Activated naive CD8-positive, alpha-beta T cell treated with anti-CD3 and anti-CD28 coated beads for 36 hours (primary cell): ENCODE measurements around the gene CLNS1A. TPM values are rescaled to one million over a fixed set of nuclear protein-coding genes. Genes with fewer than 3 reads are reported as not detected.

Experiments used
- DNase-seq: peaks from one replicate; pipeline ENCODE4 v3.0.0; 2021
- H3K27ac Mint-ChIP-seq: one replicate; pipeline ENCODE4 v1.8.0; 2022; ENCODE audit warnings: mild to moderate bottlenecking, moderate library complexity, mixed read lengths
- H3K27me3 Mint-ChIP-seq: one replicate; pipeline ENCODE4 v1.8.0; 2022; ENCODE audit warnings: mild to moderate bottlenecking, mixed read lengths
- H3K36me3 Mint-ChIP-seq: one replicate; pipeline ENCODE4 v1.8.0; 2021; ENCODE audit warnings: mild to moderate bottlenecking, mixed read lengths
- H3K4me1 Mint-ChIP-seq: one replicate; pipeline ENCODE4 v1.8.0; 2021; ENCODE audit warnings: mixed read lengths
- H3K4me3 Mint-ChIP-seq: one replicate; pipeline ENCODE4 v1.8.0; 2022; ENCODE audit warnings: mild to moderate bottlenecking, moderate library complexity, mixed read lengths
- H3K9me3 Mint-ChIP-seq: one replicate; pipeline ENCODE4 v1.8.0; 2022; ENCODE audit warnings: mixed read lengths
- total RNA-seq, 2 experiments: library from RNA; stranded (reverse); gene quantifications; one replicate each; pipeline ENCODE4 v1.2.3, GENCODE V29; 2021

CLNS1A gene, protein sequence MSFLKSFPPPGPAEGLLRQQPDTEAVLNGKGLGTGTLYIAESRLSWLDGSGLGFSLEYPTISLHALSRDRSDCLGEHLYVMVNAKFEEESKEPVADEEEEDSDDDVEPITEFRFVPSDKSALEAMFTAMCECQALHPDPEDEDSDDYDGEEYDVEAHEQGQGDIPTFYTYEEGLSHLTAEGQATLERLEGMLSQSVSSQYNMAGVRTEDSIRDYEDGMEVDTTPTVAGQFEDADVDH
- 100 to 1,000 TPM; 191 to 194 TPM for total RNA-seq

GRCh38 chr11:77637345-77638165 lies at the start of gene CLNS1A:
Gene CLNS1A (minus strand): TSS chr11:77637794. CDS start chr11:77637714, 80 bp downstream.
- Mint-ChIP-seq H3K9me3 (peaks cover 3% of the 10 kb centered on the region), H3K36me3 (peaks cover 28% of the 10 kb centered on the region), H3K27ac (peak within 1 kb of the TSS; percentile 93)

DNA sequence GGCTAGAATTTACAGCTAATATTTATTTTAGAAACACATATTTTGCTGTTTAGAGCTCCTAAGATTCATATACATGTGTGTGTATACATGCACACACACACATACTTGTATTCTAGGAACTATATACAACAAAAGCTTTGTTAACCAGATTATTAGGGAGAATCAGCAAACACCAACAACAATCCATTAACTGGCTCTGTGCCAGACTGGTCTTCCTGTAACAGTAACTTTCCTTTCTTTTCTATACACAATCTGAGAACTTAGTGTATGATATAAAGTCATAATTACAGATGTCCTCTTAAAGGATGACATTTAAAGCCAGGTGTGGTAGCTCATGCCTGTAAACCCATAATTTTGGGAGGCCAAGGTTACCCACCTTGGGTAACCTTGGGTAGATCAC lies 49.5 kb upstream of the CLNS1A start:
- Mint-ChIP-seq H3K4me1 (no peaks in the 10 kb centered on the region), H3K36me3 (peaks cover 9% of the 10 kb centered on the region), H3K4me3 (no peak overlapping the region), H3K27me3 (no peaks in the 10 kb centered on the region), H3K27ac (no peak overlapping the region), H3K9me3 (no peaks in the 10 kb centered on the region)
- no peak for DNase-seq

More at GRCh38 chr11:77637345-77638165, at the start of gene CLNS1A:
- Mint-ChIP-seq H3K4me1 (peaks cover 34% of the 10 kb centered on the region), H3K4me3 (peak within 1 kb of the TSS; percentile 92), H3K27me3 (no peaks in the 10 kb centered on the region)
- peak; percentile 84 for DNase-seq

DNA sequence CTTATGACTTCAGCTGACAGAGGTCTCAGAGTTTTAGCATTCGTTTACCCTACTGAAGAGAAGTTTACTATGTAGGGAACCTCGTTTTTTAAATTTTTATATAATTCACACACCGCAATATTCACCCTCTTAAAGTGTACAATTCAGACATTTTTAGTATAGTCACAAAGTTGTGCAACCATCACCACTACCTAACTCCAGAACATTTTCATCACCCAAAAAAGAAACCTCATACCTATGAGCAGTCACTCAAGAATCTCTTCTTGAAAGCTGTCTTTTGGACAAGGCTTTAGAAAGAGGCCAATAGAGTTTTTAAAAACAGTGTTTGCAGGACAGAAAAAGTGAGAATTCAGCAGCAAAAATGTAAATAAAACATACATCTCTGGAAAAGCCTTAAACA lies 39.5 kb upstream of the CLNS1A start:
- Mint-ChIP-seq H3K36me3 (peaks cover 26% of the 10 kb centered on the region), H3K9me3 (no peaks in the 10 kb centered on the region), H3K4me3 (no peak overlapping the region), H3K27me3 (no peaks in the 10 kb centered on the region), H3K4me1 (no peaks in the 10 kb centered on the region), H3K27ac (no peak overlapping the region)
- DNase-seq, result no peak

DNA sequence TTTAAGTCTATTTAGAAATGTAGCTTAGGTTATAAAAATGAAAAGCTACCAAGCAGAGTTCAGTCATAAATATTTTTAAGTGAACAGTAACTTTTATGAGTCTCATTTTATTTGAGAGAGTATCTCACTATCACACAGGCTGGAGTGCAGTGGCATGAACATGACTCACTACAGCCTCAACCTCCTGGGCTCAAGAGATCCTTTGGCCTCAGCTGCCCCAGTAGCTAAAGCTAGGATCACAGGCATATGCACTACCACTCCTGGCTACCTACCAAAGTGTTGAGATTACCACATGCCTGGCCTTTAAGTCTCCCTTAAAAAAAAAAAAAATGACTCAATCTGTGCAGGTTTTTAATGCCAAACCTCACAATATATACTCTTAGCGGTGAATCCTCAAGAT lies 34.7 kb upstream of the CLNS1A start:
- Mint-ChIP-seq H3K27ac (no peak overlapping the region), H3K36me3 (peaks cover 28% of the 10 kb centered on the region), H3K4me1 (no peaks in the 10 kb centered on the region), H3K27me3 (no peaks in the 10 kb centered on the region), H3K4me3 (no peak overlapping the region), H3K9me3 (no peaks in the 10 kb centered on the region)
- no peak for DNase-seq

DNA sequence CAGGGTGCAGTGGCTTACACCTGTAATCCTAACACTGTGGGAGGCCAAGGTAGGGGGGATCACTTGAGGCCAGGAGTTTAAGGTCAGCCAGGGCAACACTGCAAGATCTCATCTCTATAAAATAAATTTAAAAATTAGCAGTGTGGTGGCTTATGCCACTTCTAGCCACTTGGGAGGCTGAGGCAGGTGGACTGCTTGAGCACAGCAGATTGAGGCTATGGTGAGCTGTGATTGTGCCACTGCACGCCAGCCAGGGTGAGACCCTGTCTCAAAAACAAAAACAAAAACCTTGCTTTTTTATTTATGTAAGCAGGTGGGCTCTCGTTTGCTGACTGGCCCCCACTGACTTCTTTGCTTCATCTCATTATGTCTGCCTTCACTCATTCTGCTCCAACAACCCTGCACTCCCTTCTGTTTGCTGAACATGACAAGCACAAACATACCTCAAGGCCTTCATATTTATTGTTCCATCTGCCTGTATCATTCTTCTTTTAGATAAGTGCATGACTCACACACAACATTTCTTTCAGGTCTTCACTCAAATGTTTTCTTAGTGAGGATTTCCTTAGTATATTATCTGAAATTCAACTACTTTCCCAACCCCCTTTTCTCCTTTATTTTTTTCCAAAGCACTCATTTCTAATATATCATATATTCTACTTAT lies 32.4 kb upstream of the CLNS1A start:
- H3K36me3 Mint-ChIP-seq, result peaks cover 12% of the 10 kb centered on the region
- H3K9me3 Mint-ChIP-seq, result no peaks in the 10 kb centered on the region
- DNase-seq, result no peak
- H3K27ac Mint-ChIP-seq, result no peak overlapping the region
- H3K4me3 Mint-ChIP-seq, result no peak overlapping the region
- H3K4me1 Mint-ChIP-seq, result no peaks in the 10 kb centered on the region
- H3K27me3 Mint-ChIP-seq, result no peaks in the 10 kb centered on the region

- no peak for DNase-seq
Measured at GRCh38 chr11:77668760-77669159, 31.2 kb upstream of the CLNS1A start.

DNA sequence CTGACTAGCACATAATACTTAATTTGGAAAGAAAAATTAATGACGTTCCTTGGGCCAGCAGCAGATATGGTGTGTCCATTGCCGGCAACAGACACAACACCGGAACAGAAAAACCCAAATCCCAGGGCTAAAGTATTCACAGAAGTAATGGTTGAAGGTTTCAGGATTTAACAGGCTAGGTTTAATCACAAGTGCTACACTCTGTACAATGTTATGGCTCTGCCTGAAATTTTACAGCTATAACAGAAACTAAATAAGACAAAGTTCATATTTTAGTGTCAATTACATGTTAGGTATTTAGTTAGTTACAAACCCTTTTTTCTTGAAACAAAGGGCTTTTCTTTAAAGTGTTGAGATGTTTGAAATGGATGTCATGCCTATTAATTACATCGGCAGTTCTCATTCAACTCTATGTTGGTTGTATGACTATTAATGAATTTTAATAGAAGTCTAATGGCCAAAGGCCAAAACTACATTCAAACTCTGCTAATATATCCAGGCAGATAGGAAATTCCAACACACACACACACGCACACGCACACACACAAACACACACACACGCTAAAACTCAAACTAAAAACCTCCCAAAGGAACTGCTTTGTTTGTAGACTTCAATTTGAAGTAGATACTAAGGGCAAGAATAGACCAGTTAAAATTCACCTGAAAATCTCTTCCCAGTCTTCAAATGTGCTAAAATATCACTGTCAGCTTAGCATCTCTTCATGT lies 27.8 kb upstream of the CLNS1A start:
- no peak overlapping the region for H3K4me3 Mint-ChIP-seq
- no peak overlapping the region for H3K27ac Mint-ChIP-seq
- peaks cover 2% of the 10 kb centered on the region for H3K36me3 Mint-ChIP-seq
- no peak for DNase-seq
- no peaks in the 10 kb centered on the region for H3K27me3 Mint-ChIP-seq
- no peaks in the 10 kb centered on the region for H3K9me3 Mint-ChIP-seq
- H3K4me1 Mint-ChIP-seq, result no peaks in the 10 kb centered on the region

More at GRCh38 chr11:77668760-77669159, 31.2 kb upstream of the CLNS1A start:
- Mint-ChIP-seq H3K27me3 (no peaks in the 10 kb centered on the region), H3K36me3 (peaks cover 7% of the 10 kb centered on the region), H3K4me1 (no peaks in the 10 kb centered on the region), H3K27ac (no peak overlapping the region), H3K9me3 (no peaks in the 10 kb centered on the region), H3K4me3 (no peak overlapping the region)

DNA sequence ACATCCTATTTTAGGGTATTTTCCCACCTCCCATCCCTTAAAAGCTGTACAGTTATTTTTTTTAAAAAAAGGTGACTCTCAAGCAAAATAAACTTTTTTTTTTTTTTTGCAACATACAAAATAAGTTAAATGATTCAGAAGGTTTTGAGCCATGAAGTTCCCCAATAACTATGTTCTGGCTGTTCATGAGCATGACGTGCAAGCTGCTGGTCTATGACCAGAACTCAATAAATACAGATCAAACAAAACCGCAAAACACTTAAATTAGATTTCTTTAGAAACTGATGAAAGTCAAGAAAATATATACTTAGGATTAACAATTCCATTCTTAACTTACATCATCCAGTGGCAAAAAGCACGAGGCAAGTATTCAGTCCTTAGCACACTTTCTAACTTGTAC lies 24.1 kb upstream of the CLNS1A start:
- Mint-ChIP-seq H3K36me3 (no peaks in the 10 kb centered on the region), H3K4me1 (no peaks in the 10 kb centered on the region), H3K27me3 (no peaks in the 10 kb centered on the region), H3K4me3 (no peak overlapping the region), H3K9me3 (no peaks in the 10 kb centered on the region), H3K27ac (no peak overlapping the region)
- no peak for DNase-seq

GRCh38 chr11:77660947-77661346 lies 23.4 kb upstream of the CLNS1A start:
- no peak for DNase-seq
- H3K36me3 Mint-ChIP-seq, result no peaks in the 10 kb centered on the region
- H3K27ac Mint-ChIP-seq, result no peak overlapping the region
- H3K4me1 Mint-ChIP-seq, result no peaks in the 10 kb centered on the region
- H3K4me3 Mint-ChIP-seq, result no peak overlapping the region
- H3K27me3 Mint-ChIP-seq, result no peaks in the 10 kb centered on the region
- H3K9me3 Mint-ChIP-seq, result no peaks in the 10 kb centered on the region

- H3K36me3 Mint-ChIP-seq, result no peaks in the 10 kb centered on the region
- no peak overlapping the region for H3K27ac Mint-ChIP-seq
- H3K4me3 Mint-ChIP-seq, result no peak overlapping the region
- DNase-seq, result no peak
- H3K27me3 Mint-ChIP-seq, result no peaks in the 10 kb centered on the region
- H3K4me1 Mint-ChIP-seq, result no peaks in the 10 kb centered on the region
- H3K9me3 Mint-ChIP-seq, result no peaks in the 10 kb centered on the region
Measured at GRCh38 chr11:77658213-77659013, 20.8 kb upstream of the CLNS1A start.

GRCh38 chr11:77656362-77656761 lies 18.8 kb upstream of the CLNS1A start:
- no peaks in the 10 kb centered on the region for H3K27me3 Mint-ChIP-seq
- H3K36me3 Mint-ChIP-seq, result no peaks in the 10 kb centered on the region
- H3K4me1 Mint-ChIP-seq, result no peaks in the 10 kb centered on the region
- DNase-seq, result no peak
- H3K4me3 Mint-ChIP-seq, result no peak overlapping the region
- H3K27ac Mint-ChIP-seq, result no peak overlapping the region
- H3K9me3 Mint-ChIP-seq, result no peaks in the 10 kb centered on the region

- Mint-ChIP-seq H3K9me3 (no peaks in the 10 kb centered on the region), H3K27ac (no peak overlapping the region), H3K4me3 (no peak overlapping the region), H3K4me1 (no peaks in the 10 kb centered on the region), H3K27me3 (no peaks in the 10 kb centered on the region), H3K36me3 (no peaks in the 10 kb centered on the region)
- no peak for DNase-seq
Measured at GRCh38 chr11:77654770-77655434, 17.3 kb upstream of the CLNS1A start.

DNA sequence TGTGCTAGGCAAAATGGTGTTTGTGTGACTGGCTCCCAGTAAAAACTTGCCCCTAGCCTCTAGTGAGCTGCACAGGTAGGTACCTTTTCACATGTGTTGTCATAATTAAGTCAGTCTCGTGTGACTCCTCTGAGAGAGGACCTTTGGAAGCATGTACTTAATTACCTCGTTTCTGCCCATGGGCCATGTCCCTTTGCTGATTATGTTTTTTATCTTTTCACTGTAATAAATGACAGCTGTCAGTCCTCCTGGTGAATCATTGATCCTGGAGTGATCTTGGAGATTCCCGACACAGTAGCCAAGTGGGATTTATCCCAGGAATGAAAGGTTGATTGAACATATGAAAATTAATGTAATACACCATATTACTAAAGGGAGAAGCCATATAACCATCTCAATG lies 12.5 kb upstream of the CLNS1A start:
- Mint-ChIP-seq H3K9me3 (no peaks in the 10 kb centered on the region), H3K36me3 (no peaks in the 10 kb centered on the region), H3K4me1 (no peaks in the 10 kb centered on the region), H3K27ac (no peak overlapping the region), H3K27me3 (no peaks in the 10 kb centered on the region), H3K4me3 (no peak overlapping the region)
- DNase-seq, result no peak
